GM12878 (cell line): ENCODE measurements around the gene UGT1A8. TPM values are rescaled to one million over a fixed set of nuclear protein-coding genes. Genes with fewer than 3 reads are reported as not detected.

Experiments used
- ATAC-seq: fragments of 200-7000 bp; cut with Tn5 transposase; 3 replicates; pipeline ENCODE4 v1.9.1; 2020; ENCODE audit warnings: mild to moderate bottlenecking, moderate library complexity
- BruUV-seq: library from RNA; stranded (reverse); fragments of 400-500 nt; replicated peaks from 2 replicates; lab custom pipeline; 2021; lab: Mats Ljungman, UMichigan
- CTCF ChIA-PET: fragments of 300-600 bp; sonication (Branson Sonifier 250); formaldehyde crosslinking; extraction: SDS; loops from one replicate; lab custom pipeline; 2021; ENCODE audit warnings: inconsistent platforms; lab: Yijun Ruan, JAX
- POLR2A ChIA-PET: fragments of 350-600 bp; formaldehyde crosslinking; extraction: SDS; loops from one replicate; lab custom pipeline; 2021; ENCODE audit warnings: inconsistent platforms; lab: Charles Lee
- RAD21 ChIA-PET: fragments of 300-600 bp; sonication (Branson Sonifier 250); formaldehyde crosslinking; loops from one replicate; lab custom pipeline; 2023; ENCODE audit warnings: antibody characterized with exemption; ENCODE audit not compliant: unreplicated experiment; lab: Charles Lee
- SMC1A ChIA-PET: fragments of 300-600 bp; sonication (Branson Sonifier 250); formaldehyde crosslinking; loops from one replicate; lab custom pipeline; 2023; ENCODE audit not compliant: unreplicated experiment, uncharacterized antibody; lab: Charles Lee
- DNase-seq: peaks from one replicate; pipeline ENCODE4 v3.0.0-alpha.2; 2011; ENCODE audit warnings: low read depth, low spot score
- FAIRE-seq: peaks from 3 replicates; lab custom pipeline; 2011; peaks lifted over from hg19 to GRCh38; lab: Jason Lieb, UNC
- H2AFZ ChIP-seq: 2 replicates; pipeline ENCODE4 v1.6.0; 2011; ENCODE audit warnings: low read depth, low read length, control low read depth; ENCODE audit not compliant: control insufficient read depth
- H3K27ac ChIP-seq: 2 replicates; pipeline ENCODE4 v1.5.1; 2011; ENCODE audit warnings: control low read depth; ENCODE audit not compliant: control insufficient read depth, insufficient read depth
- H3K27me3 ChIP-seq, 2 experiments: replicated peaks in 1 of 2; 2 replicates each; pipeline versions ENCODE4 v1.6.0 to v1.6.1; 2011; ENCODE audit warnings: low read length in 1 of 2; ENCODE audit not compliant: control insufficient read depth in 2 of 2, insufficient read depth in 2 of 2
- H3K36me3 ChIP-seq, 2 experiments: 2 replicates each; pipeline ENCODE4 v1.5.1; 2011; ENCODE audit warnings: low read length in 1 of 2; ENCODE audit not compliant: control insufficient read depth in 2 of 2, insufficient read depth in 2 of 2
- H3K4me1 ChIP-seq: 2 replicates; pipeline ENCODE4 v1.6.1; 2011; ENCODE audit warnings: mild to moderate bottlenecking, low read length, moderate library complexity, mixed read lengths; ENCODE audit not compliant: control insufficient read depth, insufficient read depth
- H3K4me2 ChIP-seq: 2 replicates; pipeline ENCODE4 v1.6.0; 2011; ENCODE audit warnings: control low read depth; ENCODE audit not compliant: control insufficient read depth, insufficient read depth
- H3K4me3 ChIP-seq: fragments of 200-600 bp; sonication (generic); 2 replicates; pipeline ENCODE4 v1.5.1; 2016
- H3K79me2 ChIP-seq: 2 replicates; pipeline ENCODE4 v1.6.0; 2011; ENCODE audit warnings: low read length; ENCODE audit not compliant: control insufficient read depth, insufficient read depth
- H3K9ac ChIP-seq: 2 replicates; pipeline ENCODE4 v1.8.0; 2011; ENCODE audit warnings: low read length, control low read depth, mixed read lengths; ENCODE audit not compliant: control insufficient read depth, insufficient read depth
- H3K9me3 ChIP-seq: replicated peaks from 3 replicates; pipeline ENCODE4 v1.5.1; 2011; ENCODE audit warnings: mild to moderate bottlenecking, low read length; ENCODE audit not compliant: control insufficient read depth, insufficient read depth
- H4K20me1 ChIP-seq: 2 replicates; pipeline ENCODE4 v1.6.0; 2011; ENCODE audit not compliant: control insufficient read depth, insufficient read depth
- ASH2L ChIP-seq: fragments of 300-600, 200-600 bp; sonication (generic); IDR thresholded peaks from 2 replicates; pipeline ENCODE4 v1.6.1; 2017; ENCODE audit warnings: low read depth, mild to moderate bottlenecking, borderline replicate concordance
- CBX3 ChIP-seq: fragments of 200-600 bp; sonication (generic); IDR thresholded peaks from 2 replicates; pipeline ENCODE4 v1.6.1; 2016; ENCODE audit warnings: low read depth, borderline replicate concordance
- CHD4 ChIP-seq: fragments of 200-600 bp; sonication (generic); IDR thresholded peaks from 2 replicates; pipeline ENCODE4 v1.6.1; 2016; ENCODE audit warnings: mild to moderate bottlenecking
- IKZF2 ChIP-seq, 2 experiments: fragments of 450-650 bp; IDR thresholded peaks; 2 replicates each; pipeline ENCODE4 v1.6.1; 2017; ENCODE audit warnings: mild to moderate bottlenecking in 2 of 2, moderate library complexity in 2 of 2
- IRF3 ChIP-seq: fragments of 450-650 bp; IDR thresholded peaks from 2 replicates; pipeline ENCODE4 v1.6.1; 2014; ENCODE audit warnings: mild to moderate bottlenecking
- IRF4 ChIP-seq: IDR thresholded peaks from 2 replicates; pipeline ENCODE4 v1.6.1; 2011; ENCODE audit warnings: low read depth, low read length
- NFYA ChIP-seq: IDR thresholded peaks from 2 replicates; pipeline ENCODE4 v1.6.1; 2011; ENCODE audit warnings: low read depth, mild to moderate bottlenecking, low read length, improper control_type of control experiment, borderline replicate concordance
- NR2F1 ChIP-seq: fragments of 450-650 bp; conservative IDR thresholded peaks from 2 replicates; pipeline ENCODE4 v1.6.1; 2017; ENCODE audit warnings: mild to moderate bottlenecking
- PML ChIP-seq: IDR thresholded peaks from 2 replicates; pipeline ENCODE4 v1.6.1; 2012; ENCODE audit warnings: low read length, inconsistent platforms
- YBX1 ChIP-seq: fragments of 450-650 bp; IDR thresholded peaks from 2 replicates; pipeline ENCODE4 v1.6.1; 2016; ENCODE audit warnings: antibody characterized with exemption
- ZNF207 ChIP-seq: fragments of 450-650 bp; IDR thresholded peaks from 2 replicates; pipeline ENCODE4 v1.6.1; 2014; ENCODE audit warnings: antibody characterized with exemption, mild to moderate bottlenecking, borderline replicate concordance
- ZNF274 ChIP-seq: IDR thresholded peaks from one replicate; pipeline ENCODE4 v1.8.0; 2011; ENCODE audit not compliant: insufficient read length, insufficient read depth
- WGBS: methylation state at CpG from one replicate; pipeline ENCODE4 v1.1.6; 2016; ENCODE audit warnings: low lambda C conversion rate; ENCODE audit not compliant: insufficient replicate concordance, insufficient coverage; ENCODE audit errors: missing lambda C conversion rate; 5-methylcytosine and 5-hydroxymethylcytosine counted together
- in situ Hi-C: fragments of 300-500 bp; cut with MboI; formaldehyde crosslinking; loops from 9 replicates; pipeline ENCODE4 v1.14.3; 2018; ENCODE audit warnings: mixed read lengths
- intact Hi-C: fragments of 100-400 bp; cut with micrococcal nuclease; formaldehyde crosslinking; loops from one replicate; pipeline ENCODE4 v1.14.2; 2022; ENCODE audit not compliant: unreplicated experiment
- polyA plus RNA-seq, 11 experiments: library from polyadenylated mRNA; depleted of rRNA in 4 of 11; unstranded in 6 of 11; stranded (reverse) in 5 of 11; fragments of >200 nt; fragmentation: Nextera tagmentation in 4 of 11; fragmentation: Illumina TruSeq in 1 of 11; extraction: Ambion mirVana in 4 of 11; extraction: Trizol in 1 of 11; gene quantifications; 1 replicate in 1 of 11; 2 replicates in 10 of 11; pipeline versions ENCODE4 v1.2.1 to v1.2.3, GENCODE V29; 2011 to 2016; ENCODE audit warnings: inconsistent platforms in 2 of 11, missing spikeins in 2 of 11, low read depth in 1 of 11
- total RNA-seq, 4 experiments: library from RNA; depleted of rRNA in 3 of 4; stranded (reverse); fragments of >200 nt in 3 of 4; fragmentation: Illumina TruSeq in 1 of 4; extraction: Trizol in 1 of 4; gene quantifications; 2 replicates each; pipeline versions ENCODE4 v1.2.1 to v1.2.3, GENCODE V29; 2013 to 2021

The UGT1A8 gene
- total and polyA plus RNA-seq, 10 of the 15 experiments (the other 5 are each of a cell fraction or from before 2014, with no cell fraction given), result not detected

DNA sequence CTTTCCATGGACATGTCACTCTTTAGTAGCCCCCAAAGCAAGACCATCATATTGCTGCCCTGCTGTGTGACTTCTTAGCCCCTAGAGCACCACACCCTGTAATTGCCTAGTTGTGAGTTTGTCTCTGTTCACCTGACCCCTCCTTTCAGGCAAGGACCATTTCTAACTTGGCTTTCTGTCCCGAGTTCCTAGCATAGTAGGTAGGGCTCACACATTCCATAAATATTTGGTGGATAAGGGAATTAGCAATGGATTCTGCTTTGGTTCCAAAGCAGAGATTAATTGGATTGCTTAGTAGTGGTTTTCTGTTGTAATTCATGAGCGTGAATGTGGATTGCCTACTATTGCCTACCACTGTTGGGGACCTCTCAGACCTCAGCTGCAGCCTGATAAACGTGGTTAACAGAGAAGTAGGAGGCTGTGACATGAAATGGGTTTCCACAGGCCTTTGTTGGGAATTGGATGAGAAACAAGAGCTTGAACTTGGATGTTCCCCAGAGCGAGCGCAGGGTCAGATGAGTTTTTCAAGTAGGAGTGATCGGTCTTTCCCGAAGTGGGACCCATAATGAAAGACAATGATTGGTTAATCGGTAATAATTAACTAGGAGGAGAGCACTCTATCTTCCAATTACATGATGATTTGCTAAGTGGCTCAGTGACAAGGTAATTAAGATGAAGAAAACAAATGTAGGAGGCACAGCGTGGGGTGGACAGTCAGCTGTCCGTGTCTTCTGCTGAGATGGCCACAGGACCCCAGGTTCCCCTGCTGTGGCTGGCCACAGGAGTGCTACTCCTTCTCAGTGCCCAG is 129.2 kb downstream of the UGT1A8 start:
- no peak for FAIRE-seq

More for the DNA sequence above, 129.2 kb downstream of the UGT1A8 start:
- no peaks in the 10 kb centered on the region for H4K20me1 ChIP-seq
- H3K9ac ChIP-seq, result no peak overlapping the region
- no peaks in the 10 kb centered on the region; the same call in 2 of the 3 replicates for H3K9me3 ChIP-seq
- ATAC-seq (no peak), DNase-seq (no peak)
- H3K79me2 ChIP-seq, result no peaks in the 10 kb centered on the region
- H3K27me3 ChIP-seq, result no peaks in the 10 kb centered on the region
- ChIA-PET SMC1A (no interaction called here), POLR2A (no interaction called here), RAD21 (no interaction called here), CTCF (no interaction called here)
- TF ChIP-seq ZNF207 (no peak), ASH2L (no peak), CBX3 (no peak), CHD4 (no peak), IRF4 (no peak), YBX1 (no peak), IKZF2 (IDR thresholded peaks at IDR 0.05) (no peak), NFYA (no peak), NR2F1 (no peak), PML (no peak), ZNF274 (no peak), IRF3 (no peak)
- no peak overlapping the region for H3K4me2 ChIP-seq
- H3K4me3 ChIP-seq, result no peak overlapping the region
- H3K27ac ChIP-seq, result no peak overlapping the region
- H3K36me3 ChIP-seq, result no peaks in the 10 kb centered on the region
- BruUV-seq, result no TSS peak
- 48% methylated on average over 10 of the region's 10 CpGs for WGBS
- intact Hi-C loops (no loop called here), in situ Hi-C loops (no loop called here)
- H3K4me1 ChIP-seq, result no peaks in the 10 kb centered on the region
- no peak overlapping the region for H2AFZ ChIP-seq
